Glutamatergic neuron (in vitro differentiated cells): ENCODE measurements around the gene EIF4G3. TPM values are rescaled to one million over a fixed set of nuclear protein-coding genes. Genes with fewer than 3 reads are reported as not detected.
"Not testable (repeated sequence)": the region's sequence is repeated elsewhere in the genome, so short reads cannot be mapped to it uniquely, and the experiment has no call there.

Experiments
- DNase-seq: peaks from one replicate; pipeline ENCODE4 v3.0.0; 2022
- H3K27ac Mint-ChIP-seq: one replicate; pipeline ENCODE4 v1.8.0; 2020; ENCODE audit warnings: mild to moderate bottlenecking, mixed read lengths, inconsistent platforms; ENCODE audit not compliant: unreplicated experiment
- H3K27me3 Mint-ChIP-seq: one replicate; pipeline ENCODE4 v1.8.0; 2020; ENCODE audit warnings: mild to moderate bottlenecking, moderate library complexity, mixed read lengths, inconsistent platforms; ENCODE audit not compliant: unreplicated experiment
- H3K36me3 Mint-ChIP-seq: one replicate; pipeline ENCODE4 v1.8.0; 2020; ENCODE audit warnings: mild to moderate bottlenecking, mixed read lengths, inconsistent platforms; ENCODE audit not compliant: unreplicated experiment
- H3K4me1 Mint-ChIP-seq: one replicate; pipeline ENCODE4 v1.8.0; 2020; ENCODE audit warnings: mild to moderate bottlenecking, low read depth, mixed read lengths, inconsistent platforms; ENCODE audit not compliant: unreplicated experiment
- H3K4me3 Mint-ChIP-seq: one replicate; pipeline ENCODE4 v1.8.0; 2020; ENCODE audit warnings: mild to moderate bottlenecking, mixed read lengths, inconsistent platforms; ENCODE audit not compliant: unreplicated experiment
- H3K9me3 Mint-ChIP-seq: one replicate; pipeline ENCODE4 v1.8.0; 2020; ENCODE audit warnings: mild to moderate bottlenecking, moderate library complexity, mixed read lengths, inconsistent platforms; ENCODE audit not compliant: unreplicated experiment
- total RNA-seq: library from RNA; stranded (reverse); fragmentation: NEBNext Ultra II Directional; extraction: Animal tissue kit (Norgen Biotek cat#: 25700); gene quantifications from one replicate; pipeline ENCODE4 v1.2.1, GENCODE V29; 2021; ENCODE audit not compliant: unreplicated experiment
- TF ChIP-seq, protein P1 (sequence below): fragments of 200-600 bp; sonication (generic); IDR thresholded peaks from one replicate; pipeline ENCODE4 v1.5.0; 2021; ENCODE audit not compliant: partially characterized antibody, unreplicated experiment

EIF4G3 gene
- total RNA-seq, 1 donor from 2014 or later = 100 TPM

- Mint-ChIP-seq H3K27me3 (peaks cover 6% of the 10 kb centered on the region), H3K4me3 (no peak overlapping the region), H3K27ac (no peak overlapping the region), H3K4me1 (no peaks in the 10 kb centered on the region), H3K9me3 (peaks cover 1% of the 10 kb centered on the region), H3K36me3 (no peaks in the 10 kb centered on the region)
- DNase-seq = no peak
- TF ChIP-seq, protein P1, sequence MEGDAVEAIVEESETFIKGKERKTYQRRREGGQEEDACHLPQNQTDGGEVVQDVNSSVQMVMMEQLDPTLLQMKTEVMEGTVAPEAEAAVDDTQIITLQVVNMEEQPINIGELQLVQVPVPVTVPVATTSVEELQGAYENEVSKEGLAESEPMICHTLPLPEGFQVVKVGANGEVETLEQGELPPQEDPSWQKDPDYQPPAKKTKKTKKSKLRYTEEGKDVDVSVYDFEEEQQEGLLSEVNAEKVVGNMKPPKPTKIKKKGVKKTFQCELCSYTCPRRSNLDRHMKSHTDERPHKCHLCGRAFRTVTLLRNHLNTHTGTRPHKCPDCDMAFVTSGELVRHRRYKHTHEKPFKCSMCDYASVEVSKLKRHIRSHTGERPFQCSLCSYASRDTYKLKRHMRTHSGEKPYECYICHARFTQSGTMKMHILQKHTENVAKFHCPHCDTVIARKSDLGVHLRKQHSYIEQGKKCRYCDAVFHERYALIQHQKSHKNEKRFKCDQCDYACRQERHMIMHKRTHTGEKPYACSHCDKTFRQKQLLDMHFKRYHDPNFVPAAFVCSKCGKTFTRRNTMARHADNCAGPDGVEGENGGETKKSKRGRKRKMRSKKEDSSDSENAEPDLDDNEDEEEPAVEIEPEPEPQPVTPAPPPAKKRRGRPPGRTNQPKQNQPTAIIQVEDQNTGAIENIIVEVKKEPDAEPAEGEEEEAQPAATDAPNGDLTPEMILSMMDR = no peak
These were observed 28.7 kb upstream of the EIF4G3 start for GRCh38 chr1:21205416-21205815.

GRCh38 chr1:21201650-21202049 lies 25.0 kb upstream of the EIF4G3 start:
- DNase-seq = no peak
- H3K4me3 Mint-ChIP-seq = no peak overlapping the region
- no peak overlapping the region for H3K27ac Mint-ChIP-seq
- peaks cover 2% of the 10 kb centered on the region for H3K27me3 Mint-ChIP-seq
- peaks cover 1% of the 10 kb centered on the region for H3K9me3 Mint-ChIP-seq
- TF ChIP-seq, protein P1 = no peak
- H3K36me3 Mint-ChIP-seq = no peaks in the 10 kb centered on the region
- H3K4me1 Mint-ChIP-seq = peaks cover 1% of the 10 kb centered on the region

DNA sequence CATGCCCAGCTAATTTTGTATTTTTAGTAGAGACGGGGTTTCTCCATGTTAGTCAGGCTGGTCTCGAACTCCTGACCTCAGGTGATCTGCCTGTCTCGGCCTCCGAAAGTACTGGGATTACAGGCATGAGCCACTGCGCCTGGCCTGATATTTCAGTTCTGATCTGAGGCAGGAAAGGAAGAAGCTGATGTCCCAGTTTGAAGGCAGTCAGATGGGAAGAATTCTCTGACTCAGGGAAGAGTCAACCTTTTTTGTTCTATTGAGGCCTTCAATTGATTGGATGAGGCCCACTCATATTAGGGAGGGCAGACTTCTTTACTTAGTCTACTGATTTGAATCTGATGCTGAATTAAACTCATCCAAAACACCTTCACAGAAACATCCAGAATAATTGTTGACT lies 24.5 kb upstream of the EIF4G3 start:
- not testable (repeated sequence) for H3K4me3 Mint-ChIP-seq, DNase-seq, H3K4me1 Mint-ChIP-seq, H3K36me3 Mint-ChIP-seq, H3K27me3 Mint-ChIP-seq, H3K9me3 Mint-ChIP-seq, H3K27ac Mint-ChIP-seq

DNA sequence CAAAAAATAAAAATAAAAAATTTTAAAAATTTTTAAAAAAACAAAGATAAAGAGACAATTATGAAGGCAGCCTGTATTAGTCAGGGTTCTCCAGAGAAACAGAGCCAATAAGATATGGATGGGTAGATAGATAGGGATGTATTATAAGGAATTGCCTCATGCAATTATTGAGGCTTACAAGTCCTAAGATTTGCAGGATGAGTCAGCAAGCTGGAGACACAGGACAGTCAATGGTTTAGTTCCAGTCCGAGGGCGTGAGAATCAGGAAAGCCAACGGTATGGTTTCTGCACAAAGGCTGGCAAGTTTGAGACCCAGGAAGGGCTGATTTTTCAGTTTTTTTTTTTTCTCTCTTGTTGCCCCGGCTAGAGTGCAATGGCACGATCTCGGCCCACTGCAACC lies 24.1 kb upstream of the EIF4G3 start:
- Mint-ChIP-seq H3K9me3 (peaks cover 1% of the 10 kb centered on the region), H3K4me3 (no peak overlapping the region), H3K36me3 (no peaks in the 10 kb centered on the region), H3K27me3 (peaks cover 2% of the 10 kb centered on the region), H3K4me1 (peaks cover 1% of the 10 kb centered on the region), H3K27ac (no peak overlapping the region)
- TF ChIP-seq, protein P1 = no peak
- DNase-seq = no peak

- Mint-ChIP-seq H3K9me3 (peaks cover 1% of the 10 kb centered on the region), H3K27me3 (peaks cover under 1% of the 10 kb centered on the region), H3K4me1 (peaks cover 1% of the 10 kb centered on the region), H3K4me3 (no peak overlapping the region), H3K27ac (no peak overlapping the region), H3K36me3 (no peaks in the 10 kb centered on the region)
- TF ChIP-seq, protein P1 = no peak
- DNase-seq = no peak
These were observed 22.2 kb upstream of the EIF4G3 start for GRCh38 chr1:21198929-21199328.

DNA sequence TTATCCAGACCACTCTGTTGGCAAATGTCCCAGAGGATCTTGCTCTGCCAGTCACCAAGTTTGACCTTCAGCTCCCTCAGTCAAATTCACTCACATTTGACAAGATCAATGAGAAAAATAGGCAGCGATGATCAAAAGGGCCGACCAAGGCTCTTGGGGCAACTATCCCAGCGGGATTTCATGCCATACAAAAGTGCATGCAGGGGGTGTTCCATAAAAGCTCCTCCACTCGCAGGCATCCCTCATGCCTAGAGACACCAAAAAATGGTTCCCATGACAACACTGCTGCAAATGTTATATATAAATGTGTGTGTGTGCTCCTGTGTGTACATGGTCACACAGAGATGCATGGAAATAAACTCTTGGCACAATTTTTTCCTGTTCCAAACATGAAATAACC lies 16.2 kb upstream of the EIF4G3 start:
- Mint-ChIP-seq H3K4me1 (no peaks in the 10 kb centered on the region), H3K4me3 (no peak overlapping the region), H3K9me3 (no peaks in the 10 kb centered on the region), H3K36me3 (no peaks in the 10 kb centered on the region), H3K27me3 (peaks cover 5% of the 10 kb centered on the region), H3K27ac (no peak overlapping the region)
- no peak for DNase-seq
- TF ChIP-seq, protein P1 = no peak
